ENCODE results near the gene GALNT10.

DNA sequence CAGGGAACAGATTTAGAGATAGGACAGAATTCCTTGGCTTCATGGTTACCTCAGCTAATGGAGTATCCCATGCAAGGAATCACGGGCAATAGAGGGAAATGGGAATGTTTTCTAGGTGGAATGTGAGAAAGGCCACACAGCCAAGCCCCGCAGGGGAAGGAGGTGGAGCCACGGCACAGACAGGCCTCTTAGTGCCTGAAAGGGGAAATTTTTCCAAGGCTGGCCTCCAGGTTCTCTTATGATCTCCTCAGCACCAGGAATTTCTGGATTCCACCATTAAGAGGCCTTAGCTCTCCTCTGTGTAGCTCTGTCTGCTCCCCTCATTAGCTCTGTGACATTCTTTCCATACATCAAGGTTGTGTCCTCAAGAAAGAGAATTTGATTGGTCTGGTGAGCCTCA is 124.7 kb downstream of the GALNT10 start:
- TF ChIP-seq POLR2A (IDR thresholded peaks at IDR 0.05): no peak
- TF ChIP-seq, protein P1, sequence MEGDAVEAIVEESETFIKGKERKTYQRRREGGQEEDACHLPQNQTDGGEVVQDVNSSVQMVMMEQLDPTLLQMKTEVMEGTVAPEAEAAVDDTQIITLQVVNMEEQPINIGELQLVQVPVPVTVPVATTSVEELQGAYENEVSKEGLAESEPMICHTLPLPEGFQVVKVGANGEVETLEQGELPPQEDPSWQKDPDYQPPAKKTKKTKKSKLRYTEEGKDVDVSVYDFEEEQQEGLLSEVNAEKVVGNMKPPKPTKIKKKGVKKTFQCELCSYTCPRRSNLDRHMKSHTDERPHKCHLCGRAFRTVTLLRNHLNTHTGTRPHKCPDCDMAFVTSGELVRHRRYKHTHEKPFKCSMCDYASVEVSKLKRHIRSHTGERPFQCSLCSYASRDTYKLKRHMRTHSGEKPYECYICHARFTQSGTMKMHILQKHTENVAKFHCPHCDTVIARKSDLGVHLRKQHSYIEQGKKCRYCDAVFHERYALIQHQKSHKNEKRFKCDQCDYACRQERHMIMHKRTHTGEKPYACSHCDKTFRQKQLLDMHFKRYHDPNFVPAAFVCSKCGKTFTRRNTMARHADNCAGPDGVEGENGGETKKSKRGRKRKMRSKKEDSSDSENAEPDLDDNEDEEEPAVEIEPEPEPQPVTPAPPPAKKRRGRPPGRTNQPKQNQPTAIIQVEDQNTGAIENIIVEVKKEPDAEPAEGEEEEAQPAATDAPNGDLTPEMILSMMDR (IDR thresholded peaks at IDR 0.05 in 8 of 11, conservative IDR thresholded peaks at IDR 0.05 in 3 of 11): no peak

Data from spleen (tissue), 7 donors.